Naive B cell (primary cell): Measurements from ENCODE around the gene ZNF8. TPM values are rescaled to one million over a fixed set of nuclear protein-coding genes. Genes with fewer than 3 reads are reported as not detected.
"Not testable (repeated sequence)": the region's sequence is repeated elsewhere in the genome, so short reads cannot be mapped to it uniquely, and the experiment has no call there.

Experiments
- ATAC-seq, 2 donors: fragments of 150-1000 bp; cut with Tn5 transposase; 2 replicates each; pipeline ENCODE4 v1.10.0; 2021; ENCODE audit warnings: low read depth in 2 of 2, mild to moderate bottlenecking in 2 of 2, moderate library complexity in 2 of 2
- DNase-seq: peaks from one replicate; pipeline ENCODE4 v3.0.0; 2022
- H3K27ac Mint-ChIP-seq, 6 donors: one replicate each; pipeline ENCODE4 v1.8.0; 2020 to 2022; ENCODE audit warnings: mild to moderate bottlenecking in 6 of 6, mixed read lengths in 6 of 6, moderate library complexity in 5 of 6, inconsistent platforms in 2 of 6
- H3K27me3 Mint-ChIP-seq, 3 donors: one replicate each; pipeline ENCODE4 v1.8.0; 2021 to 2022; ENCODE audit warnings: mixed read lengths in 3 of 3, mild to moderate bottlenecking in 1 of 3
- H3K36me3 Mint-ChIP-seq, 2 donors: one replicate each; pipeline ENCODE4 v1.8.0; 2020 to 2022; ENCODE audit warnings: mixed read lengths in 2 of 2, inconsistent platforms in 1 of 2, mild to moderate bottlenecking in 1 of 2
- H3K4me1 Mint-ChIP-seq, 3 donors: one replicate each; pipeline ENCODE4 v1.8.0; 2020 to 2022; ENCODE audit warnings: mixed read lengths in 3 of 3, inconsistent platforms in 1 of 3, mild to moderate bottlenecking in 1 of 3, moderate library complexity in 1 of 3
- H3K4me3 Mint-ChIP-seq, 8 donors: one replicate each; pipeline ENCODE4 v1.8.0; 2020 to 2022; ENCODE audit warnings: mild to moderate bottlenecking in 8 of 8, mixed read lengths in 8 of 8, moderate library complexity in 8 of 8, inconsistent platforms in 2 of 8
- H3K9me3 Mint-ChIP-seq, 7 donors: one replicate each; pipeline ENCODE4 v1.8.0; 2020 to 2022; ENCODE audit warnings: mixed read lengths in 7 of 7, mild to moderate bottlenecking in 5 of 7, inconsistent platforms in 2 of 7, moderate library complexity in 1 of 7
- polyA plus RNA-seq, 6 donors: library from polyadenylated mRNA; unstranded; fragments of 300-500 nt; fragmentation: Illumina TruSeq; gene quantifications; one replicate each; pipeline ENCODE4 v1.2.3, GENCODE V29; 2021; ENCODE audit warnings: low read depth in 6 of 6

Gene ZNF8
- polyA plus RNA-seq, 6 donors from 2014 or later: 0.21 to 1.0 (median 0.70) TPM; not detected in 1

DNA sequence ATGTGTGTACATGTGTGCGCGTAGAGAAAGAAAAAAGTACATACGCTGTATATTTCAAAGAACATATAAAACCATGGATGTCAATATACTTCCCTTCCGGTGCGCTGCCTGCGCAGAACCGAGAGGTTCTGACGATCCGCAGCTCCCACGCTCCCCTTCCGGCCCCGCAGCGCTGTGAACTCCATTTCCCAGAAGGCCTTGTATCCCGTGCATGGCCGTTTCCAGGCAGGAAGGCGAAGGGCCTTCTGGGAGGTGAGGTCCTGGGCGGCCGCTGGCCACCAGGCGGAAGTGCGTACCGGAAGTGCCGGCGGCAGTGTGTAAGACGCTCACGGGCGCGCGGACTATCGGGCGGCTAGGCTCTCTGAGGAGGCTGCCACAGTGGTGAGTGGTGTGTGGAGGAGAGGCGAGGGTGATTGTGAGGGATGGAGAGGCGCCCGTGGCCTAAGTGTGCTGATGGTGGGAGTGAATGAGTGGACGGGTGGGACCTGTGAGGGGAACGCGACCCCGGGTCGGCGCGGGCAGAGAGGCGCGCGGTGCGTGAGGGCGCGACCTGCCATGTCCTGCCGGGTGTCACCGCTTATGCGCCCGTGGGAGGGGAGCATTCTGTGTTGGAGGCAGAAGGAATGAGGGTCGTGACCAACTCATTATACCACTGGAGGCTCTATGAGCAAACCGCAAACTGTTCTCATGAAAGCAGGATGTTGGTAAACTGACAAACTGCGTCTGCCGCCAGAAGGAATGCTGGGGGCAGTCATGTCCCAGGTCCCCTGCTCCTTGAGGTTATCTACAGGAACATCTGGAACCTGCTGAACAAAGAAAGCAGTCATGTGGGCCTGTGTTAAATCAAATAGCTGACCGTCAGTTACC is 26.5 kb downstream of the ZNF8 start, which contains the start of gene ERVK3-1:
Gene ERVK3-1, plus strand, starts transcription at position 313 of the 867 bp plus-strand sequence. CDS start 6,792 bp downstream, outside the sequence.
- peaks cover 34 to 47% (median 39%) of the 10 kb centered on the region in 3 donors for H3K4me1 Mint-ChIP-seq
- H3K4me3 Mint-ChIP-seq: peak within 1 kb of the TSS; percentile 93 to 100 (median 98)
- ATAC-seq: peak; percentile 91 to 92
- H3K36me3 Mint-ChIP-seq: peaks cover 9 to 18% of the 10 kb centered on the region in 2 donors
- H3K27ac Mint-ChIP-seq: peak within 1 kb of the TSS; percentile 99 to 100 (median 99)
- H3K27me3 Mint-ChIP-seq: no peaks in the 10 kb centered on the region
- peak; percentile 96 for DNase-seq
- no peaks in the 10 kb centered on the region for H3K9me3 Mint-ChIP-seq

DNA sequence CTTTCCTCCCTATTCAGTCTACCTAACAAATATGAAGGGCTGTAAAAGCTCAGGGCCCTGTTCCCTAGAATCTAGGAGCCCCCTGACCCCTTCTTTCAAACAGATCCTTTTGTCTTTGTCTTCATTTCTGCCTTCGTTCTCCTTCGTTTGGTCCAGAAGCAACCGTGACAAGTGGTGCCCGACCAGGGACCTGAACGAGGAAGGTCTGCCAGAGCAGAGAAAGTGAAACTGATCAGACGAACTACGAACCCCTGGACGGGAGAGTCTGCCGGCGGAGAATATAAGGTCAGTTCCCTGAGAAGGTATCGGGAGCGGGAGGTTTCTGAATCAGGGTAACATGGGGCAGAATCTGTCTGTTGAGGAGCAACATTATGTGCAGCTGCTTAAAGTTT is 27.2 kb downstream of the ZNF8 start:
- Mint-ChIP-seq H3K36me3 (peaks cover 5 to 12% of the 10 kb centered on the region in 2 donors), H3K27me3 (no peaks in the 10 kb centered on the region), H3K4me1 (peaks cover 35 to 48% (median 39%) of the 10 kb centered on the region in 3 donors)

DNA sequence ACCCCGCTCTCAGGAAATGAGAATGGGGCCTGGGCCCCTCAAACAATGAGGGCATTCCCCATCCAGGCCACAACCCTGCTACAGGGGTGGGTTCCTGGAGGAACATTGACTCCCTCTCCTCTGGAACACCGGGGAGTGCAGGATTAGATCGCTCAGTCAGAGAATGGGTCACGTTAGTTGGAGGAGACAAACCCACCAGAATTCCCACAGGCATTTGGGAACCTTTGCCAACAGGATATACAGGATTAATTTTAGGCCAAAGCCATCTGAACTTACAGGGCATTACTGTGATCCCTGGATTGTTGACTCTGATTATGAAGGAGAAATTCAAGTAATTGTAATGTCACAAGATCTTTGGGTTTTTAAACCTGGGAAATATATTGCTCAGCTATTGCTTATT is 29.0 kb downstream of the ZNF8 start:
- ATAC-seq: no peak
- Mint-ChIP-seq H3K36me3 (peaks cover 19 to 22% of the 10 kb centered on the region in 2 donors), H3K4me1 (peaks cover 37 to 48% (median 43%) of the 10 kb centered on the region in 3 donors), H3K27me3 (no peaks in the 10 kb centered on the region), H3K9me3 (no peaks in the 10 kb centered on the region), H3K27ac (peak overlapping the region in 1 of 6 donors; percentile 75), H3K4me3 (peak overlapping the region in 4 of 8 donors; percentile 15 to 67 (median 30))
- DNase-seq: no peak

More for the DNA sequence above, 27.2 kb downstream of the ZNF8 start:
- ATAC-seq (no peak), DNase-seq (no peak)
- Mint-ChIP-seq H3K4me3 (peak overlapping the region; percentile 93 to 100 (median 98)), H3K9me3 (no peaks in the 10 kb centered on the region), H3K27ac (peak overlapping the region; percentile 99 to 100 (median 99))

DNA sequence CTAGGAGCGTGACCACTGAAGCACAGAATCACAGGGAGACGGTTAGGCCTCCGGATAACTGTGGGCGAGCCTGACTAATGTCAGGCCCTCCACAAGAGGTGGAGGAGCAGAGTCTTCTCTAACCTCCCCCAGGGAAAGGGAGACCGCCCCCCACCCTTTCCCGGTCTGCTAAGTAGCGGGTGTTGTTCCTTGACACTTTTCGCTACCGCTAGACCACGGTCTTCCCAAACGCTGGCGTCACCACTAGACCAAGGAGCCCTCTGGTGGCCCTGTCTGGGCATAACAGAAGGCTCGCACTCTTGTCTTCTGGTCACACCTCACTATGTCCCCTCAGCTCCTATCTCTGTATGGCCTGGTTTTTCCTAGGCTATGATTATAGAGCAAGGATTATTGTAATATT is 31.9 kb downstream of the ZNF8 start:
- not testable (repeated sequence) for H3K9me3 Mint-ChIP-seq, H3K4me3 Mint-ChIP-seq
- peak overlapping the region in 1 of 6 donors; percentile 54 for H3K27ac Mint-ChIP-seq

DNA sequence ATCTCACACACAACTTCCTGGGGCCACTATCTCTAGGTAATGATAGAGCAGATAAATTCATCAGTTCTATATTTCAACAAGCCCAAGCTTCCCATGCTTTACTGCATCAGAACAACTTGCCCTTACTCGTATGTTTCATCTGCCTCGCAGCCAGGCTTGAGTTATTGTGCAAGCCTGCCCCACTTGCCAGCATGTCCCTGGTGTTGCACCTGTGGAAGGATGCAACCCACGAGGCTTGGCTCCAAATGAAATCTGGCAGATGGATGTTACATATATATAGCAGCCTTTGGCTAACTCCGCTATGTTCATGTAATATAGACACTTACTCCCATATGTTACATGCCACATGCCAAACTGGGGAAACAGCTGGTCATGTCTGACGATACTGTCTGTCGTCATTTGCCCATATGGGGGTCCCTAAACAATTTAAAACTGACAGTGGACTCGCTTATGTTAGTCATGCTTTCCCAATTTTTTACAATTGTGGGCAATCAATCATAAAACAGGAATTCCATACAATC is 32.6 kb downstream of the ZNF8 start:
- Mint-ChIP-seq H3K36me3 (peaks cover 20 to 34% of the 10 kb centered on the region in 2 donors), H3K4me3 (no peak overlapping the region), H3K4me1 (peaks cover 18 to 25% (median 24%) of the 10 kb centered on the region in 3 donors), H3K27me3 (no peaks in the 10 kb centered on the region), H3K9me3 (no peaks in the 10 kb centered on the region), H3K27ac (no peak overlapping the region)
- DNase-seq (no peak), ATAC-seq (no peak)

More for the DNA sequence above, 31.9 kb downstream of the ZNF8 start:
- not testable (repeated sequence) for H3K27me3 Mint-ChIP-seq, ATAC-seq, DNase-seq
- H3K36me3 Mint-ChIP-seq: peaks cover 20 to 34% of the 10 kb centered on the region in 2 donors
- H3K4me1 Mint-ChIP-seq: peaks cover 24 to 32% (median 30%) of the 10 kb centered on the region in 3 donors

DNA sequence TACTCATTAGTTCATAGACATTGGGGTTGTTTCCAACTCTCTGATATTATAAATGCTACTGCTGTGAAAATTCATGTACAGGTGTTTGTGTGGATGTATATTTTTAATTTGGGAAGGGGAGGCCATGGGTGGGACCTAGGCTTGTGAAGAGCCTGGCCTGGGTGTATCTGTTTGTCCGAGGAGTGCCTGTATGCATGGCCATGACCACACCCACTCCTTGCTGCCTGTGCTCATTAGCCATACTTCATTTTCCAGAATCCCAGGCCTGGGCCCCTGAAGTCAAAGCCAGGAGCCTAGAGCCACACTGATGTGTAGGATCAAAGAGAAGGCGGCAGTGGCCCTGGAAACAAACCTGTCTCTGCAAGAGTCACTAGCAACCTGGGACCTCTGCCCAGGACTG is 36.8 kb downstream of the ZNF8 start:
- no peaks in the 10 kb centered on the region for H3K27me3 Mint-ChIP-seq
- peaks cover 20 to 30% of the 10 kb centered on the region in 2 donors for H3K36me3 Mint-ChIP-seq
- H3K4me3 Mint-ChIP-seq: no peak overlapping the region
- H3K27ac Mint-ChIP-seq: peak overlapping the region in 1 of 6 donors; percentile 36
- no peak for DNase-seq
- H3K4me1 Mint-ChIP-seq: peaks cover 0 to 4% (median 3%) of the 10 kb centered on the region in 3 donors
- ATAC-seq: no peak
- H3K9me3 Mint-ChIP-seq: no peaks in the 10 kb centered on the region

DNA sequence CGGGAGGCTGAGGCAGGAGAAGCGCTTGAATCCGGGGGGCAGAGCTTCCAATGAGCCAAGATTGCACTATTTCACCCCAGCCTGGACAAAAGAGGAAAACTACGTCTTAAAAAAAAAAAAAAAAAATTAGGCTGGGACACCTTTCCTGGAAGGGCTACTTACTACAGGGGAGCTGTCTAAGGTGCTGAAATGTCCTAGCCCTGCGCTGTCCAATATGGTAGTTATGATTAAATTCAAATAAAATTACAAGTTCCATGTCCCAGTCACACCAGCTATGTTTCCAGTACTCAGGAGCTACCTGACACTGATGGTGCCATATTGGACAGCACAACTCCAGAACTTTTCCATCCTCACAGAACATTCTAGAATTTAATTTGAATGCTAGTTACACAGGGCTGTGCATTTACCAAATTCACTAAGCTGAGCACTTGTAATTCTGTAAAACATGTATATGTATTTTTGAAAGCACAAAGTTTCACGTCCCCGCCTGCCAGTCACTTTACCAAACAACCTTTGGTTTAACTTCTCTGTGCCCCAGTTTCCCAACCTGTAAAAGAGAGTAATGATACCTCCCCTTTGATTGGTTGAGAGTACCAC is 38.8 kb downstream of the ZNF8 start:
- H3K27ac Mint-ChIP-seq: no peak overlapping the region
- H3K27me3 Mint-ChIP-seq: no peaks in the 10 kb centered on the region
- H3K36me3 Mint-ChIP-seq: peaks cover 8 to 14% of the 10 kb centered on the region in 2 donors
- no peaks in the 10 kb centered on the region for H3K4me1 Mint-ChIP-seq
- DNase-seq (no peak), ATAC-seq (no peak)
- H3K4me3 Mint-ChIP-seq: no peak overlapping the region
- no peaks in the 10 kb centered on the region for H3K9me3 Mint-ChIP-seq

DNA sequence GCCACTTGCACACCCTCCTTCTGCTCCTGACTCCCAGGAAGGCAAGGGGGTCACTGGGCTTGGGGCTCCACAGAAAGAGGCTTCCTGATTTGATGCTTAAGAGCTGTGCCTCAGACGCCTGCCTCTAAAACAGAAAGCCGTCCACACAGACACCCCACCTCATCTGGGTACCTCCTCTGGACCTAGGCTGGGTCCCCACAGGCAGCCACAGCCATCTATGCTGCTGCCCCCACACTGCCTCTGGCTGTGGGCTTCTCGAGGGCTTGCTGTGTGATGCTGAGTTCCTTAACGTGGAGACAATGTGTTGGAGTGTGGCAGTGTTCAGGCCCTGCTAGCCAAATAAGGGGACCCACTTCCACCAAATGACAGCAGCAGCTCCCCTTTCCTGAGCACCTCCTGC is 39.5 kb downstream of the ZNF8 start:
- Mint-ChIP-seq H3K9me3 (no peaks in the 10 kb centered on the region), H3K4me1 (peaks cover 0 to under 1% (median 0%) of the 10 kb centered on the region in 3 donors), H3K27ac (no peak overlapping the region), H3K4me3 (peak overlapping the region in 1 of 8 donors; percentile 37), H3K36me3 (peaks cover 8 to 9% of the 10 kb centered on the region in 2 donors), H3K27me3 (no peaks in the 10 kb centered on the region)
- ATAC-seq: no peak
- no peak for DNase-seq

DNA sequence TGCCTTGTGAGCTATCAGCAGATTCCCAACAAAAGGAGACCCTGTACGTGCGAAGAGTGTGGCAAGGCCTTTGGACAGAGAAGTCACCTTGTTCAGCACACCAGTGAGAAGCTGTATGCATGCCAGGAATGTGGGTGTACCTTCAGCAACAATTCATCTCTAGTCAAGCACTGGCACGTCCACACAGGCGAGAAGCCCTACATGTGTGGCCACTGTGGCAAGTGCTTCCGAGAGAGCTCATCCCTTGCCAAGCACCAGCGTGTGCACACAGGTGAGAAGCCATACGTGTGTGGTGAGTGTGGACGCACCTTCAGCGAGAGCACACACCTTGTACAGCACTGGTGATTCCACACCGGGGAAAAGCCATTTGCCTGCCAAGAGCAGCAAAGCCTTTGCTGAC is 40.5 kb downstream of the ZNF8 start:
- H3K4me3 Mint-ChIP-seq: no peak overlapping the region
- no peaks in the 10 kb centered on the region for H3K27me3 Mint-ChIP-seq
- peaks cover 8 to 9% of the 10 kb centered on the region in 2 donors for H3K36me3 Mint-ChIP-seq
- DNase-seq (no peak), ATAC-seq (no peak)
- peaks cover 0 to 4% (median 0%) of the 10 kb centered on the region in 3 donors for H3K4me1 Mint-ChIP-seq
- no peaks in the 10 kb centered on the region for H3K9me3 Mint-ChIP-seq
- no peak overlapping the region for H3K27ac Mint-ChIP-seq

DNA sequence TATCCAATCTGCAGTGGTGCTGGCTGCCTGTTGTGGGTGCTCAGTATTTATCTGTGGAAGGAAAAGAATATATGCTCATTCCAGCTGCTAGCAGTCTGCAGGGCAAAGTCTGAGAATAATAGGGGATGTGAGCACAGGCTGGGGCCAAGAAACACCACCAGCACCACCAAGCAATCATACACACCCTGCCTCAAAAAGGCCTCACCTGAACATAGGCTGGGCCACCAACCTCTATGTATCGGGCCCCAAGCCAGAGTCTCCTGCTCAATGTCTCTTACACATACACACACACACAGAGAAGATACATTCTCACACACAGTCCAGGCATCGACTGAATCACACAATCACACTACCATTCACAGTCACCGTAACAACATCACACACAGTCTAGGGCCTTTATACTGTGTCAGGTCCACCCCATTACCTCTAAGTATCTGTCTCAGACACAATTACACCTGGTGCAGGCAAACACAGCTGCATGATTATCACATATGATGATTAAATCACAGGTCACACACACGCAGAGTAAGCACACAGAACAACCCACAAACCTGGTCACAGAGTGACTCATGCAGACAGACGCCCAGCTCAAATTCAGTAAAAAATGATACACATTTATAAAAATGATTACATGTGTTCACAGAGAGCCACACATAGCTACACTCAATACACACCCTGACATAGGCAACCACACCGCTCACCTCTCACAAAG is 46.7 kb downstream of the ZNF8 start:
- no peaks in the 10 kb centered on the region for H3K27me3 Mint-ChIP-seq
- no peak overlapping the region for H3K4me3 Mint-ChIP-seq
- no peak for DNase-seq
- H3K36me3 Mint-ChIP-seq: no peaks in the 10 kb centered on the region
- peaks cover 0 to 10% (median 7%) of the 10 kb centered on the region in 3 donors for H3K4me1 Mint-ChIP-seq
- no peaks in the 10 kb centered on the region for H3K9me3 Mint-ChIP-seq
- H3K27ac Mint-ChIP-seq: no peak overlapping the region
- no peak for ATAC-seq

DNA sequence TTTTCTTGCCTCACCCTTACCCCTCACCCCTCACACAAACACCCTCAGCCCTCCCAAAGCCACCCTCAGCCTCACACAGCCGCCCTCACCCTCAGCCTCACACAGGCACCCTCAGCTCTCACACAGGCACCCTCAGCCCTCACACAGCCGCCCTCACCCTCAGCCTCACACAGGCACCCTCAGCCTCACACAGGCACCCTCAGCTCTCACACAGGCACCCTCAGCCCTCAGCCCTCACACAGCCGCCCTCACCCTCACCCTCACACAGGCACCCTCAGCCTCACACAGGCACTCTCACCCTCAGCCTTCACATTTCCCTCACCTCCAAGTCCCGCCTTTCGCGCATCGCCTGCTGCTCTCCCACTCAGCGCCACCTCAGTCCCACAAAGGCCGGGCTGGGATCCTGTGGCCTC is 47.8 kb downstream of the ZNF8 start:
- H3K27me3 Mint-ChIP-seq: no peaks in the 10 kb centered on the region
- no peaks in the 10 kb centered on the region for H3K36me3 Mint-ChIP-seq
- H3K9me3 Mint-ChIP-seq: no peaks in the 10 kb centered on the region
- H3K4me3 Mint-ChIP-seq: no peak overlapping the region
- no peak overlapping the region for H3K27ac Mint-ChIP-seq
- peak; percentile 8 to 20 for ATAC-seq
- no peak for DNase-seq
- peaks cover 0 to 14% (median 7%) of the 10 kb centered on the region in 3 donors for H3K4me1 Mint-ChIP-seq

DNA sequence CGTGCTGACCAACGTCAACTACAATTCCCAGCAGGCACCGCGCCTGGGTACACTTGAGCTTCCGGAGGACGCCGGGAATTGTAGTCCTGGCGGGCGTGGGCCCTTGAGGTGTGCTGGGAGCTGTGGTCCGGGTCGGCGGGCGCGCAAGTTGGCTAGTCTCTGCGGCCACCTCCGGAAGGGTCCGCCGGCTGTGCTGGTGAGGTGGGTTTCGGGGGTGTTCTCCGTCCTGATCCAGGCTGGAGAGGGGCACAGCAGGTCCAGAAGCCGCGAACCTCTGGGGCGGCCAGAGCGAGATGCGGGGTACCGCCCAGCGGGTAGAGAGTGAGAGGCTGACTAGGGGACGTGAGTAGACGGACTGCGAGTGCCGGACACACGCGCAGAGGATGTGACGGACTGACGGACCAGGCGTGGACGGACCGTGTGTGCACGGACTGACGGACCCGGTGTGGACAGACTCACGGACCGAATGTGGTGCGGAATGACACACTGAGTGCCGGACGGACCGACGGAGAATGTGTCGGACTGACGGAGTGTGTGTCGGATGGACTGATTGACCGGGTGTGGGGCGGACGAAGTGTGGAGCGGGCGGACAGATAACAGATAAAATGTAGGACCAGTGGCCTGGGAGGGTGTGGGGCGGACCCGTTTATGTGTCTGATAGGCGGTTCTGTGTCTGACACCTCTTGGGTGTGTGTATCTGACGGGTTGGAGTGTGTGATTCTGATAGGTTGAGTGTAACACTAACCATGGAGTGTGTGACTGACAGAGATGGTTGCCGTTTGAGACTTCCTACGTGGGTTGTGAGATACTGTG is 48.4 kb downstream of the ZNF8 start, which contains the start of gene ZSCAN22:
Gene ZSCAN22, plus strand, starts transcription at position 81 of the 813 bp plus-strand sequence. CDS start 7,809 bp downstream, outside the sequence.
- Mint-ChIP-seq H3K9me3 (no peaks in the 10 kb centered on the region), H3K27ac (no peak within 1 kb of the TSS), H3K36me3 (no peaks in the 10 kb centered on the region), H3K27me3 (no peaks in the 10 kb centered on the region), H3K4me3 (no peak within 1 kb of the TSS), H3K4me1 (peaks cover 0 to 14% (median 7%) of the 10 kb centered on the region in 3 donors)
- DNase-seq: peak; percentile 81
- ATAC-seq: peak; percentile 90 to 93
